ENCODE measurements around the gene SLFN12L.
"Not testable (repeated sequence)": the region's sequence is repeated elsewhere in the genome, so short reads cannot be mapped to it uniquely, and the experiment has no call there.

The SLFN12L gene

GRCh38 chr17:35541434-35541833 lies 4.0 kb upstream of the SLFN12L start:
- no peak for DNase-seq

GRCh38 chr17:35540589-35541404 lies 3.3 kb upstream of the SLFN12L start:
- DNase-seq: peak; percentile 84

- DNase-seq: no peak
Measured at GRCh38 chr17:35539659-35540026, 2.2 kb upstream of the SLFN12L start.

GRCh38 chr17:35536664-35537171 lies 760 bp downstream of the SLFN12L start:
- DNase-seq: no peak

- DNase-seq: not testable (repeated sequence)
Measured at GRCh38 chr17:35535406-35535805, 2.1 kb downstream of the SLFN12L start.

- DNase-seq: no peak
Measured at GRCh38 chr17:35534576-35535093, 2.8 kb downstream of the SLFN12L start.

- no peak for DNase-seq
Measured at GRCh38 chr17:35531160-35531559, 6.3 kb downstream of the SLFN12L start.

DNA sequence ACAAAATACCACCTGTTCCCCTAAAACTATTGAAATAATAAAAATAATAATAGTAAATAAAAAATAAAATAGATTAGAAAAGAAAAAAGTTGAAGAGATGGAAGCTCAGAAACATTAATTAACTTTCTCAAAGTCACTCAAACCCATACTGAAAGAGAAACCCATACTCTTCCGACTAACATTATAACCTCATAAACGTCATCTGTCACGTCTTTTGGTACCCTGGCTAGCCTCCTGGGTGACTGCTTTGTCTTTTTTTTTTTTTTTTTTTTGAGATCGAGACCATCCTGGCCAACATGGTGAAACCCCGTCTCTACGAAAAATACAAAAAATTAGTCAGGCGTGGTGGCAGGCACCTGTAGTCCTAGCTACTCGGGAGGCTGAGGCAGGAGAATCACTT lies 7.6 kb downstream of the SLFN12L start:
- DNase-seq: no peak

GRCh38 chr17:35529326-35529725 lies 8.2 kb downstream of the SLFN12L start:
- not testable (repeated sequence) for DNase-seq

- DNase-seq: no peak
Measured at GRCh38 chr17:35523296-35523695, 14.2 kb downstream of the SLFN12L start.

GRCh38 chr17:35521654-35522256 lies 15.7 kb downstream of the SLFN12L start:
- DNase-seq: peak; percentile 32

GRCh38 chr17:35521150-35521549 lies 16.3 kb downstream of the SLFN12L start:
- no peak for DNase-seq

GRCh38 chr17:35519906-35520442 lies 17.5 kb downstream of the SLFN12L start:
- DNase-seq: no peak

- DNase-seq: no peak
Measured at GRCh38 chr17:35519439-35519838, 18.0 kb downstream of the SLFN12L start.

GRCh38 chr17:35518431-35518830 lies 19.0 kb downstream of the SLFN12L start:
- DNase-seq: not testable (repeated sequence)

- no peak for DNase-seq
Measured at GRCh38 chr17:35515027-35515426, 22.5 kb downstream of the SLFN12L start.

DNA sequence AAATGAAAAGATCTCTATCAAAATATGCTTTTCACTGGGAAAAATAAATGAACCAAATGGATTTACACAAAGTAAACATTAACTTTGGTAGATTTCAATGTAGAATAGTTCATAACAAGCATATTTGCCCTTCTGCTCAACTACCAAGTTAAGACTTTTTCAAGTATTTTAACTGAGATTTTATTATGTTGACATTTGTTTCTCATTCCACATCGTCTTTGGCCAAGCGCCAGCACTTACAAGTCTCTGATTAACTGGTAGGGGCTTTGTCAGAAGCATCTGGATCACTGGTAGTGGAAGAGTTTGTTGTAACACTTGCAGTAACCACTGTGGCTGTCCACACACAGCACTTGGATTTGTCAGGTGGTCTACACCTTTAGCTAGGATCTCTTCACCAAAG lies 22.9 kb downstream of the SLFN12L start:
- no peak for DNase-seq

GRCh38 chr17:35510052-35510451 lies 27.4 kb downstream of the SLFN12L start:
- DNase-seq: no peak

- DNase-seq: not testable (repeated sequence)
Measured at GRCh38 chr17:35507714-35508113, 29.8 kb downstream of the SLFN12L start.

- DNase-seq: no peak
Measured at GRCh38 chr17:35499548-35499947, 37.9 kb downstream of the SLFN12L start.

- DNase-seq: no peak
Measured at GRCh38 chr17:35498448-35499178, 38.9 kb downstream of the SLFN12L start.

DNA sequence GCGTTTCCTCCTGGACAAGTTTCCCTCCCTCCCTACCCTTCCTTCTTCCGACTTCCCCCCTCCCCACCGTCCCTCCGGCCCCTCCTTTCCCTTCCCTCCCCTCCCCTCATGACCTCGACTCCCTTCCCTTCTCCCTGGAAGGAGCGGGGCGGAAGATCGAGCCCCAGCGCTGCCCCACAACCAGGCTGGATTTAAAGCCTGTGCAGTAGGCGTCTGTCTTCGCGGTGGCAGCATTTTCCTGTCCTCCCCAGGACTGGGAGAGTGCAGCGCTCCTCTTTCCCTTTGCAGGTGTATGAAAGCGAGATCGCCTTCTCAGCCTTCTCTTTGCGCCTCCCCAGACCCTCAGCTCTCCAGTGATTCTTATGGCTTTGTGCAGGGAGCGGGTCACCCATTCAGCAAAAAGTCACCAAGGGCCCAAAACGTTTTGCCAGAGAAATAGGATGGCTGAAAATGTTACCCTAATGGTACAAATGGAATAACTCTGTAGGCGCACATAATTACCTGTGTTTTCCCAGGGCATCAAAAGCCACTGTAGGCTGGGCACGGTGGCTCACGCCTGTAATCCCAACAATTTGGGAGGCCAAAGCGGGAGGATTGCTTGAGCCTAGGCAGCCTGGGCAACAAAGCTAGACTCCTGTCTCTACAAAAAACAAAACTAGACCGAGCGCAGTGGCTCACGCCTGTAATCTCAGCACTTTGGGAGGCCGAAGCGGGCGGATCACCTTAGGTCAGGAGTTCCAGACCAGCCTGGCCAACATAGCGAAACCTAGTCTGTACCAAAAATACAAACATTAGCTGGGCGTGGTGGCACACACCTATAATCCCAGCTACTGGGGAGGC lies 40.8 kb downstream of the SLFN12L start:
- no peak for DNase-seq
